Stomach smooth muscle (tissue), 2 donors: ENCODE results near the gene SLX4IP.
A peak's percentile ranks its signal among the peaks of the same experiment; 100 is the strongest.

Experiments
- H3K27ac ChIP-seq: one replicate; pipeline ENCODE4 v1.7.0; 2013; ENCODE audit warnings: mild to moderate bottlenecking, low read length, inconsistent platforms
- H3K27me3 ChIP-seq, 2 donors: one replicate each; pipeline ENCODE4 v1.7.0; 2013; ENCODE audit warnings: low read length in 2 of 2; ENCODE audit not compliant: insufficient read depth in 2 of 2, control insufficient read depth in 1 of 2
- H3K36me3 ChIP-seq, 2 donors: one replicate each; pipeline ENCODE4 v1.7.0; 2013; ENCODE audit warnings: low read length in 2 of 2; ENCODE audit not compliant: control insufficient read depth in 2 of 2, insufficient read depth in 2 of 2
- H3K4me1 ChIP-seq: one replicate; pipeline ENCODE4 v1.7.0; 2013; ENCODE audit warnings: low read length; ENCODE audit not compliant: control insufficient read depth, insufficient read depth
- H3K4me3 ChIP-seq, 2 donors: one replicate each; pipeline ENCODE4 v1.7.0; 2013; ENCODE audit warnings: low read length in 2 of 2
- H3K9ac ChIP-seq, 2 donors: one replicate each; pipeline ENCODE4 v1.7.0; 2013; ENCODE audit warnings: low read length in 2 of 2, mild to moderate bottlenecking in 1 of 2
- H3K9me3 ChIP-seq, 2 donors: one replicate each; pipeline ENCODE4 v1.7.0; 2013; ENCODE audit warnings: low read length in 2 of 2; ENCODE audit not compliant: control insufficient read depth in 2 of 2
- donor health status: healthy.
- donor health status: Pancreatic carcinoma.

Gene SLX4IP

DNA sequence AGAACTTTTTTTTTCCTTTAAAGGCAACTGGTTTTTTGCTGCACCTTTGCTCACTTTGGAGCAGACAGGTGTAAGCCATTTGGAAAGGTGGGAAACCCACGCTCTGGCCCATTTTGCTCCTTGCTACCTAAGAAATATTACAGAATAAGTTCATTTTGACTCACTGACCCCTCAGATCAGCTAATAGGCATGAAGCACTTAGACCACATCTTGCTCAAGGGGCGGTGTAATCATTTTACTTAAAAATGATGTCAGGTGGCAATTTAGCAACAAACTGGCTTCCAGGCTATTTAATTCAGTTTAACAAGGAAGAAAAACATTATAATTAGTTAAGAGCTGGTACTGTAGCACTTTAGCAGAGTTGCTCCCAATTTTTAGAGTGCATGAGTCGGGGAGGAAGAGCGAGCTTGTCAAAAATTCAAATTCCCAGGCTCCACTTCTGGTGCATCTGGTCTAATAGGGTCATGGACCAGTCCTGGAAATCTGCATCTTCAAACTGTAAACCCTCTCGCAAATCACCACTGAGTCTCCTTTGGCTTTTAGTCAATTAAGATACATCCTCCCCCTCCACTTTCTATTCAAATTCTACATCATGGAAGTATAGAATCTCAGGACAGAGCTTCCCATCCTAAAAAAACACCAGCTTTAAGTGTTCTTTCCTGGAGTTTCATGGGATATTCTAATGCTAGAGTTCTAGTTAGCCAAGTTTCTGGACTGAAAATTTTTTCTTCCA, 200.5 kb downstream of the SLX4IP start:
- Histone ChIP-seq H3K4me3 (no peak overlapping the region), H3K36me3 (peaks cover 12 to 18% of the 10 kb centered on the region in 2 donors), H3K4me1 (peaks cover 29% of the 10 kb centered on the region), H3K9ac (no peak overlapping the region), H3K27ac (peak overlapping the region; percentile 62), H3K27me3 (no peaks in the 10 kb centered on the region), H3K9me3 (no peaks in the 10 kb centered on the region)

DNA sequence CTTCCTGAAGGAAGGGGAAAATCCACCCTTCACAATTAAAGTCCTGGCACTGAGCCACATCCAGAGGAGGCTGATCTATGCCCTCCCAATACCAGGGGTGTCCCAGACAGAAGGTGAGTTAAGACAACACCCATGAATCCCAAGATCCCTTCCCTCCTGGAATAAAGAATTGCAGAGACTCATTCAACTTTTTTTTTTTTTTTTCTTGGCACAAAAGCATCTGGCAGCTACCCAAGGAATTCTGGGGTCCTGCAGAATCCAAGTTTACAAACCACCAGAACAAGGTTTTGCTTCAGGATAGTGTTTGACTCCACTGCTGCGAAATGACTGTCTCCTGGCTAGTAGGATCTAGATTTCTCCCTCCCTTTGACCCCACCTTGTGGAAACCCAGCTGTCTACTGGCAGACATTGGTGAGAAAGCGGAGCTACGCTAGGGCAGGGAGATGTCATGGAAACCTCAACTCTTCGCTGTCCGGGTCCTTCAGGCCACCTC, 201.3 kb downstream of the SLX4IP start:
- Histone ChIP-seq H3K27ac (peak overlapping the region; percentile 62), H3K4me1 (peaks cover 29% of the 10 kb centered on the region), H3K27me3 (no peaks in the 10 kb centered on the region), H3K4me3 (peak overlapping the region in 1 of 2 donors; percentile 35), H3K36me3 (peaks cover 17 to 23% of the 10 kb centered on the region in 2 donors), H3K9me3 (no peaks in the 10 kb centered on the region), H3K9ac (no peak overlapping the region)

DNA sequence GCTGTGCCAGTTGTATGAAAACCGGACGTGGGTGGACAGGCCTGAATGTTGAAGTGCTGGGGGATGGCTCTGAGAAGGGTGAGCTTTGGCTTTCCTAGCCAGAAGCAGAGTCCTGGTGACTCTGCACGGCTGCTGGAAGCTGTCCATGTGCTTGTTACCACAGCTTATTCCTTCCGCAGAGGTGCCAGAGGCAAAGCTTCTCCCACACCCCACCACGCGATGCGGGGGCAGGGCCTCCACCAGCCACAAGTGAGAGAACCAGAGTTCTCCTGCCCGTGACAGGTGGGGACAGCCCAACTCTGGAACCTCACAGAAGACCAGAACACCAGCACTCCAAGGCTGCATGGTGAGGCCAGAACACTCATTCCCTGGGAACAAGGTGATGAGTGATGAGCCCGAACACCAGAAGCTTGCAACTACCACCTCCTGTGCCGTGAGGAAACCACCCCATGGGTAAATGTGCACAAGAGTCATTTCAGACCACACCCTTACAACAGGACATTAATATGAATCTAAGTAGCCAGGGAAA, 202.0 kb downstream of the SLX4IP start:
- H3K27me3 ChIP-seq: no peaks in the 10 kb centered on the region
- H3K27ac ChIP-seq: peak overlapping the region; percentile 62
- peak overlapping the region in 1 of 2 donors; percentile 29 for H3K9ac ChIP-seq
- peaks cover 29% of the 10 kb centered on the region for H3K4me1 ChIP-seq
- H3K36me3 ChIP-seq: peaks cover 25 to 31% of the 10 kb centered on the region in 2 donors
- H3K9me3 ChIP-seq: no peaks in the 10 kb centered on the region
- H3K4me3 ChIP-seq: peak overlapping the region in 1 of 2 donors; percentile 35

DNA sequence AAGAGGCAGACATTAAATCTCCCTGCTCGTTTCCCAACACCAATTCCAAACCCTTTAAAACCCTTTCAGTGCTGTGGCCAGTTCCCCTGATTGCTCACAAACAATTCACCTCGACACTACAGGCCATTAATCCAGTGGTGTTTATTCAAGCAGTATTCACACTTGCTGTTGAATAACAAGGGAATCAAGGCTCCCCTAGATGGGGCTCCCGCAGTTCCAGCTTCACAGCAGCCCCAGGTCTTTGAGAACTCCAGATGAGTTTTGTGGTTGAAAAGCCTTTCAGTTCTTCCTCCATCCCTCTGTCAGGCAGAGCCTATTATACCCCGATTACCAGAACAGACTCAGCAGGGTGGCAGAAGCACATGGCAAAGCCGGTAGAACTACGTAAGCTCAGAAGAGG, 202.5 kb downstream of the SLX4IP start:
- H3K27ac ChIP-seq: peak overlapping the region; percentile 62
- peaks cover 29% of the 10 kb centered on the region for H3K4me1 ChIP-seq
- H3K9me3 ChIP-seq: no peaks in the 10 kb centered on the region
- no peak overlapping the region for H3K9ac ChIP-seq
- H3K4me3 ChIP-seq: no peak overlapping the region
- H3K36me3 ChIP-seq: peaks cover 29 to 35% of the 10 kb centered on the region in 2 donors
- no peaks in the 10 kb centered on the region for H3K27me3 ChIP-seq

DNA sequence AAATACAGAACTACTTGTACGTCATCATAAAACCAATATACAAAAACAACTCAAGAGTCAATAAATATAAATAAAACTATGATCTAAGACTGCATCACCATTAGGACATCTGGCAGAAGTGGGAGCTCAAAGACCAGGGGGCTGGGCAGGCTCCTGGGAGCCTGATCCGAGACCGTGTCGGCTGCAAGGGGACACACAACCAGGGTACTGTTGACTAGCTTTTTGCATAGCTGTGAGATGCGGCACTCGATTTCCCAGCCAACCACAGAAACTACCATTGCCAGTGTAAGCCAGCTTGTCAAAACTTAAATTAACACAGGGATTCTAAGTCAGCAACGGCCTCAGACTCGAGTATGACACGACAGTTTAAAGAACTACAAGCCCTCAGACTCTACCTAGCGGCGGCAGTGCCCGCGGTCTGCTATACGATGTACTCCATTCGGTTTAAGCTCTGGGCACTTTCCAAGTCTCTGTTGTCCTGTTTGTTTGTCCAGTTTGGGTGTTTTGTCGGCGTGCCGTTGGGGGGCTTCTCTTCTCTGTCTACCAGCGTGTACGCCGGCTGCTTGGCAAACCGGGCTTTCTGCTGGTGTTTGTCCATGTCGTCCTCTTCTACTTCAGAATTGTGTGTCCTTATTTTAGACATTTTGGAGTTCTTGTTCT, 204.1 kb downstream of the SLX4IP start:
- Histone ChIP-seq H3K9ac (no peak overlapping the region), H3K27me3 (no peaks in the 10 kb centered on the region), H3K4me1 (peaks cover 30% of the 10 kb centered on the region), H3K36me3 (peaks cover 41 to 48% of the 10 kb centered on the region in 2 donors), H3K27ac (no peak overlapping the region), H3K4me3 (no peak overlapping the region), H3K9me3 (no peaks in the 10 kb centered on the region)

DNA sequence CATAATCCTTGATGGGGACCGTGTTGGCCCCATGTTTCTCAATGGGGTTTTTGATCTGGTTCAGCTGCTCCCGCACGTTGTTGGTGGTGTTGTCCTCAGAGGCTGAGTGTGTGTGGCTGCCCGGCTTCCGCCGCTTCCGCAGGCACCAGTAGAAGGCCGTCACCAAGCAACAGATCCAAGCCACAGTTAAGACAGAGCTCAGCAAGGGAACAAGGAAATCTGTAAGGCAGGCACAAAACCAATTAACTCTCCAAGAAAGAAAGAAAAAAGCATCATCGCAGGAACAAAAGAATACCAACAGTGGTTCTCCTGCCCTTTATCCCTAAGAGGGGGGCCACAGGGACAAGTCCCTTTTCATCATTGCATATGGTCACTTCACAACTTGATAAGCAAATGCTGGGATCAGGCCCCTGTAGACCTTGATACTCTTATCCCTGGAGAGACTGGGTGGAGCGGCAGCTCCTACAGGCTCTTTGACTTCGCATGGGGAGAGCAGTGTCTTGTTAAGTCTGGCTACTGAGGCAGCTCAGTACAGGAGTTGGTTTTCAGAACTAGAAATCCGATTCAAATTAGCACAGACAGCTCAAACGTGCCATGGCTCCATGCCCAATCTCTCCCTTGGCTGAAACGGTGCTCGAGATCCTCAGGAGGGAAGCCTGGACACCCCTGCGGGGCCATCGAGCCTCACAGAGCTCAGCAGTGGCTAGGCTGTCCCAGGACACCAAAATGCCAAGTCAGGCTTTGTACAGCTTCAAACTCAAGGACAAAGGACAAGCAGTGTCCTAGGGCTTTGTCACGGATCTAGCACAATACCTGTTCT, 204.8 kb downstream of the SLX4IP start:
- Histone ChIP-seq H3K4me3 (no peak overlapping the region), H3K9ac (no peak overlapping the region), H3K9me3 (no peaks in the 10 kb centered on the region), H3K36me3 (peaks cover 48 to 55% of the 10 kb centered on the region in 2 donors), H3K4me1 (peaks cover 22% of the 10 kb centered on the region), H3K27ac (peak overlapping the region; percentile 24), H3K27me3 (no peaks in the 10 kb centered on the region)

DNA sequence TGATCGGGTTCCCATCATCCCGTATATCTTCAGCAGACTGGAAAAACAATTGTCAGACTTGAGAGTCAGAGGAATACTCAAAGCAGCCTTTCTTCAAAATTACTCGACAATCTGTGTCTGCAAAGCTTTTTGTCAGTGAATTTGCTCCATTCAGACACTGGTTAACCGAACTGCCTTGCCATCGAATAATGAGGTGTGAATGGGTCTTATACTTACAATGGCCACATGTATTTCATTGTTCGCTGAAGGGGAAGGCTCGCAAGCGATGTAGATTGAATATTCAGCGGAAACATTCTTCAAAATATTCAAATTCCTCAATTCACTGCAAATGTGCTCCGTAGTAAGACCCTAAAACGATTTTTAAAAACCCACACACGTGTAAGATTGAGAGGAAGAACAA, 205.8 kb downstream of the SLX4IP start:
- Histone ChIP-seq H3K36me3 (peaks cover 56 to 65% of the 10 kb centered on the region in 2 donors), H3K4me1 (peaks cover 22% of the 10 kb centered on the region), H3K4me3 (no peak overlapping the region), H3K27ac (no peak overlapping the region), H3K9ac (no peak overlapping the region), H3K9me3 (no peaks in the 10 kb centered on the region), H3K27me3 (no peaks in the 10 kb centered on the region)

DNA sequence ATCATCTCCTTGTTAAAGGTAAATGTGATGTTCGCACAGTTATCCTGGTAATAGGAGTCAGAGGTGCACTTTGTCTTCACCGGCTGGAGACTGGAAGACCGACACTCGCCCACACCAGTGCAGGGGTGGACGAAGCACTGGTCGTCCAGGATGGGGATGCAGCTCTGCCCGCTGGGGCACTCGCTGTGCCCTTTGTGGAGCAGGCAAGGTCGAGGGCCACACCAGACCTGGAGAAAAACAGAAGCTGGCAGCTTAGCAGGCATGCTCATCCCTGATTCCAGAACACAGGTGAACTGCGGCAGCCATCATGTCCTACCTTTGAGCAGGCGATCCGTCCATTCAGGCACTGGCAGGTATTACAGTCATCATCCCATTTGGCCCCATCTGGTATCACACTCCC, 206.4 kb downstream of the SLX4IP start:
- H3K4me1 ChIP-seq: peaks cover 20% of the 10 kb centered on the region
- no peak overlapping the region for H3K9ac ChIP-seq
- peaks cover 61 to 69% of the 10 kb centered on the region in 2 donors for H3K36me3 ChIP-seq
- H3K4me3 ChIP-seq: no peak overlapping the region
- no peaks in the 10 kb centered on the region for H3K9me3 ChIP-seq
- no peak overlapping the region for H3K27ac ChIP-seq
- H3K27me3 ChIP-seq: no peaks in the 10 kb centered on the region

DNA sequence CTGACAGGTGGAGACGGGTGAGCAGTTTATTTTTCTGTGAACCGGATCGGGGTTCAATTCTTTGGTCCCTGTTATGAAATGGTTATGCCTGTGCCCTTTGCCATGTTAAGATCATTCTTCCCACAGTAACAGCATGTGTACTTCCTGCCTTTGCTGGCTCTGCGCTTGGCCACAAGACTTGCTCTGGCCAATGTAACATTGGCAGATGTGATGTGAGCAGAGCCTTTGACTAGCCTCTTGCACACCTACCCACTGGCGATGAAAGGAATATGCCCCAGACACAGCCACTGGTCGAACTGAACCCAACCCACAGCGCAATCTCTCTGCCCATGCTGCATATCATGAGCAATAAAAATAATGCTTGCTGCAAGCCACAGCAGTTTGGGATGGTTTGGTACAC, 206.8 kb downstream of the SLX4IP start:
- H3K4me3 ChIP-seq: no peak overlapping the region
- H3K36me3 ChIP-seq: peaks cover 64 to 74% of the 10 kb centered on the region in 2 donors
- H3K27ac ChIP-seq: no peak overlapping the region

DNA sequence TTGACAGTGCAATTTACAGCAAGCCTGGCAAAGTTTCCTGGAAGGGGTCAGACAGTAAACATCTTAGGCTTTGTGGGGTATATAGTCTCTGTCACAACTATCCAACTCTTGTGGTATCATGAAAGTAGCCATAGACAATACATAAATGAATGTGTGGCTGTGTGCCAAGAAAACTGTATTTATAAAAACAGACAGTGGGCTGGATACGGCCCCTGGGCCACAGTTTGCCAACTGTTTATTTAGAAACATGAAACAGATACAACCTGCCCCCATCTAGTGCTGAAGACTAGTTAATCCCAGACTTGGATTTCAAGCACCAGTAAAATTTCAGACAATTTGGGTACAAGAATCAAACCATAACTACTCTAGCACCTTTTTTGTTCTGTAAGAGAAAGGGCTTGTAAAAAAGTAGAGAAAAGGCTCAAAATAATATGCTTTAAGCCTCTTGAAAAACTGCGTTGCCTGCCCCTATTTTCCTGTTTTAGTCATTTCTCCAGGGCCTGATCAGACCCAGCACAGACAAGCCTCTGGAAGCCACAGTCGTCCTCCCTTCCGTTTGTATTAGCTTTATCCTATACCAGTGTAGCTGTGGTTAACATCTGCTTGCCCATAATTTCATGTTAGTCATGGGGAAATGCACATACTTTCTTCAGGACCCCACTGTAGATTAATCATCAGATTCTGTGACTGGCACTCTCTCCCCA, 207.9 kb downstream of the SLX4IP start:
- Histone ChIP-seq H3K27ac (no peak overlapping the region), H3K4me1 (peaks cover 11% of the 10 kb centered on the region), H3K9me3 (no peaks in the 10 kb centered on the region), H3K36me3 (peaks cover 71 to 85% of the 10 kb centered on the region in 2 donors), H3K27me3 (no peaks in the 10 kb centered on the region), H3K4me3 (no peak overlapping the region), H3K9ac (no peak overlapping the region)

More for the DNA sequence above, 206.8 kb downstream of the SLX4IP start:
- no peaks in the 10 kb centered on the region for H3K27me3 ChIP-seq
- no peak overlapping the region for H3K9ac ChIP-seq
- H3K9me3 ChIP-seq: no peaks in the 10 kb centered on the region
- H3K4me1 ChIP-seq: peaks cover 16% of the 10 kb centered on the region
